HL-60 (cell line): ENCODE results near the gene SBK3.

Experiments
- CTCF ChIP-seq: IDR thresholded peaks from one replicate; pipeline ENCODE4 v1.5.1; 2011; ENCODE audit warnings: low read length, control low read depth, inconsistent platforms; ENCODE audit not compliant: insufficient read depth
- POLR2AphosphoS5 ChIP-seq: IDR thresholded peaks from 2 replicates; pipeline ENCODE4 v1.6.1; 2012; ENCODE audit warnings: low read depth
- REST ChIP-seq: IDR thresholded peaks from 2 replicates; pipeline ENCODE4 v1.6.1; 2012; ENCODE audit warnings: low read depth; ENCODE audit not compliant: insufficient replicate concordance

DNA sequence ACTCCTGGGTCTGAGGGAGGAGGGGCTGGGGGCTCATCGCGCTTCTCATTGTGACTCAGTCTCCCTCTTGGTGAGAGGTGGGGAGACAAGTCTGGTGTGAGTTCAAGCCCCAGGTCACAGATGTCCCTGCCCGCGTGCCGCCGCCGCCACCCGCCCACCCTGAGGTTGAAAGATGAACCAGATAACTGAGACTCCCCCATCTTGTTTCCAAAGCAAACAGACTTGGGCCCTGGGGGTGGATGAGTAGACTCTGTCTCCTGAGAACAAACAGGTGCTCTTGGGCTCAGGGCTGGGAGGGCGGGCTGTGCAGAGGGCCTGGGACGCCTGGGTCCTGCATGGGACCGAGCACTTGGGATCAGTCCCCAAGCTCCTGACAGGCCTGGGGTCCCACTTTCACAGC lies 9.0 kb downstream of the SBK3 start:
- TF ChIP-seq CTCF: no peak
- no peak for TF ChIP-seq POLR2AphosphoS5
- no peak for TF ChIP-seq REST
